Stimulated activated CD4-positive, alpha-beta T cell treated with anti-CD3 and anti-CD28 coated beads, Interleukin-1b, Interleukin-23, amount 100 ng/mL, for 24 hours (primary cell): ENCODE measurements around the gene CHRNA4.
"Not testable (repeated sequence)": the region's sequence is repeated elsewhere in the genome, so short reads cannot be mapped to it uniquely, and the experiment has no call there.

Source experiments
- DNase-seq, 4 experiments: peaks; one replicate each; pipeline ENCODE4 v3.0.0-alpha.2; 2020; ENCODE audit warnings: low read depth in 4 of 4, low spot score in 1 of 4

CHRNA4 gene

DNA sequence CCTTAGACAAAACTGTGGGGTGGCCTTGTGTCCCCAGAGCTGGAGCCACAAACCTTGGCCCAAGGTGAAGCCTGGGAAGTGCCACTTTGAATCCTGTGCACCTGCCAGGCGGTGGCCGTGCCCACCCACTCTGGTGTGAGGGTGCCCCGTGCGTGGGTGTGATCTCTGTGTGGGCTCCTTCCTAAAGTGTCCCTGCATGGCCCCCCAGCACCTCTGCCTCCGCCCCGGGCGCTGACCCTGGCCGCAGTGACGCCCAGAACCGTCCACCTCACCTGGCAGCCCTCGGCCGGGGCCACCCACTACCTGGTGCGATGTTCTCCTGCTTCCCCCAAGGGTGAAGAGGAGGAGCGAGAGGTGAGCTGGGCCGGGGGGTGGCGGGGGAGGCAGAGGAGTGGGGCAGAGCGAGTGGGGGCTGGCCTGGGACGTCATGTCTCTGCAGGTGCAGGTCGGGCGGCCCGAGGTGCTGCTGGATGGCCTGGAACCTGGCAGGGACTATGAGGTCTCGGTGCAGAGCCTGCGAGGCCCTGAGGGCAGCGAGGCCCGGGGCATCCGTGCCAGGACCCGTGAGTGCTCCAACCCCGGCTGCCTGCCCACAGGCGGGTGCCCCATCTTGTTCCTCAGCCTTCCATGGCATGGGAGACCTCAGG lies 49.8 kb downstream of the CHRNA4 start:
- no peak for DNase-seq

DNA sequence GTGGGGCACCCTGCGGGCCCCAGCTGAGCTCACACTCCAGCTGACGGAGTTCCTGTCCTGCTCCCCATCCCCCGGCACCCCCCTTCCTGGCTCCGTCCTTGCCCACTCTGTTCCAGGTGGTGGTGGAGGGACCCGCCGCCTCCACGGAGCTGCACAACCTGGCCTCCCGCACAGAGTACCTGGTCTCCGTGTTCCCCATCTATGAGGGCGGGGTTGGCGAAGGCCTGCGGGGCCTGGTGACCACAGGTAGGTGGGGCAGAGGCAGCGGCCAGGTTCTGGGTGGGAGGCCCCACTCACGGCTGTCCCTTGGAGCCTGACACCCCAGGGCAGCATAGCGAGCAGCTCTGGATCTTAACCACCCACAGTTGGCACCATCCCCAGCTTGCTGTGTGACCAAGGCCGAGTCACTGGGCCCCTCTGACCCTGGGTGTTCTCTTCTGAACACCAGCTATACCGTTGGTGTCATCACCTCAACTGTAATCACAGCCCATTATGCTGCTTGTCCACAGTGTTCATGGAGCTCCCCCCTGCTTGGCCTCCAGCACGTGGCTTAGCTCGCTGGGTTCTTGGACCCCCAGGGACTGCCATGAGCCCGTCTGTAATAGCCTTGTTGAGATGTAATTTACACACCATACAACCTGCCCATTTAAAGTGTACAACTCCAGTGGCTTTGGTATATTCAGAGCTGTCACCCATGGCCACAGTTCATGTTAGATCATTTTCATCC lies 50.7 kb downstream of the CHRNA4 start:
- no peak for DNase-seq

GRCh38 chr20:63309261-63310071 lies 51.7 kb downstream of the CHRNA4 start:
- no peak for DNase-seq

GRCh38 chr20:63308218-63308911 lies 52.8 kb downstream of the CHRNA4 start:
- DNase-seq = no peak

DNA sequence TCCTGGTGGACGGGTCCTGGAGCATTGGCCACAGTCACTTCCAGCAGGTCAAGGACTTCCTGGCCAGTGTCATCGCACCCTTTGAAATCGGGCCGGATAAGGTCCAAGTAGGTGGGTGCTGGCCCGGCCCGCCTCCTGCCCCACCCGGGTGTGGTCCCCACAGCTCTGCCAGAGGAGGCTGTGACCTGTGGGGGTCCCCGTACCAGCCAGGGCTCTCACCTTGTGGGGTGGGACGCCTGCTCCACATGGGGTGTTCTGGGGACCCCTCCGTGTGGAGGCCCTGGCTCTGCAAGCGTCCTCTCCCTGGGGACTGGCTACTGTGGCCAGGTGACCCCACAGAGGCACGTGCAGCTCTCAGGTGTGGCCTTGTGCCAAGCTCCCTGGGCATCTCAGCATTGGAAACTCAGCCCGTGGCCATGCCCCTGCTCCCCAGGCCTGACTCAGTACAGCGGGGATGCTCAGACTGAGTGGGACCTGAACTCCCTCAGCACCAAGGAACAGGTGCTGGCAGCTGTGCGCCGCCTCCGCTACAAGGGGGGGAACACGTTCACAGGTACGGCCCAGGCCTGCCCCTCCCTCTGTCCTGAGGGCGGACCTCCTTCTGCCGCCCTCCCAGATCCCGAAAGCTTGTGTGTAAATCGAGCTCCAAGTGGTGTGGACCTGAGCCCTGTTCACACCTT lies 53.5 kb downstream of the CHRNA4 start:
- DNase-seq = no peak

DNA sequence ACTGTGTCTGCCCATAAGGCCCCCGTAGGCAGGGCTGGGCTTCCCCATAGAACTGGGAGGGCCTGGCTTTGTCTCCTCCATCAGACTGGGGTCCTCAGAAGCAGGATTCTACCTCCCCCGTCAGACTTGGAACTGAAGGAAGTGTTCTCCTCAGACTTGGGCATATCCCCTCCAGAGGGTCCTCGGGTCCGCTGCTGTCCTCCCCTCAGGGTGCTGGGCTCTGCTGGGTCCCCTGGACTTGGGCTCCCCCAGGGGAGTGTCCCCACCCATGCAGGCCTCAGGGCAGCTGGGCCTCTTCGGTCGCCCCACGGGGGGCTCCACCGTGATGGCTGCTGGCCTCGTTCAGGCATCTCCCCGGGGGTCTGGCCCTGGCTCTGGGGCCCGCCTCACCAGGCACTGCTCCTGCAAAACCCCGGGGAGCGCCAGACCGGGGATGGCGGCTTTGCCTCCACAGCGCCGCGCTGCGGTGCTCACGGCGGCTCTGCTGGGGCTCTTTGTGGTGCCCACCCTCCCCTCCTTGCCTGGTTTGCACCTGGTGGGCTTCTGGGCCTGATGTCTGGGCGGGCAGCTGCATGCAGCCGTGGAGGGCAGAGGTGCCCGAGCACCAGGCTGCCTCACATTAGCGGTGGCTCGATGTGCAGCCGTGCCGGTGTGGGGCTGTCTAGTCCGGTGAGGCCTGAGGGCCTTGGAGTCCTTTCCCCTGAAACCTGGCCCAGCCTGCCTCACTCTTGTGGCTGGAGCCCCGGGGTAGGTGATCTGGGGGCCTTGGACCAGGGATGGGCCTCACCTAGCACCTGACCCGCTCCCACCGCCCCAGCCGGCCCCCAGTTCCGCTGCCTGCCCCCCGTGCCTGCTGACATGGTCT lies 54.2 kb downstream of the CHRNA4 start:
- no peak for DNase-seq

GRCh38 chr20:63305933-63306672 lies 55.0 kb downstream of the CHRNA4 start:
- DNase-seq = not testable (repeated sequence)

DNA sequence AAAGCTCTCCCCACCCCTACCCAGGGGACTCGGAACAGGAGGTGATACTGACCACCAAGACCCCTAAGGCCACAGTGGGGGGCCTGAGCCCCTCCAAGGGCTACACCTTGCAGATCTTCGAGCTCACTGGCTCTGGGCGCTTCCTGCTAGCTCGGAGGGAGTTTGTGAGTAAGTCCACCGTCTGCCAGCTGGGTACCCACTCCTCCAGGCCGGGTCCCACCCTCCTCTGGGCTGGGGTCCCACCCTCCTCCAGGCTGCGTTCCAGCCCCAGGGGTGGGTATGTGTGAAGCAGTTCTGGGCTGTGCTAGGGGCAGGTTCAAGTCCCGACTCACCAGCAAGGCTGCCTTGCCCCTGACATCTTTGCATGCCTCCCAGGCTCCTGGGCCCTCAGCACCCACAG lies 55.8 kb downstream of the CHRNA4 start:
- DNase-seq = no peak

DNA sequence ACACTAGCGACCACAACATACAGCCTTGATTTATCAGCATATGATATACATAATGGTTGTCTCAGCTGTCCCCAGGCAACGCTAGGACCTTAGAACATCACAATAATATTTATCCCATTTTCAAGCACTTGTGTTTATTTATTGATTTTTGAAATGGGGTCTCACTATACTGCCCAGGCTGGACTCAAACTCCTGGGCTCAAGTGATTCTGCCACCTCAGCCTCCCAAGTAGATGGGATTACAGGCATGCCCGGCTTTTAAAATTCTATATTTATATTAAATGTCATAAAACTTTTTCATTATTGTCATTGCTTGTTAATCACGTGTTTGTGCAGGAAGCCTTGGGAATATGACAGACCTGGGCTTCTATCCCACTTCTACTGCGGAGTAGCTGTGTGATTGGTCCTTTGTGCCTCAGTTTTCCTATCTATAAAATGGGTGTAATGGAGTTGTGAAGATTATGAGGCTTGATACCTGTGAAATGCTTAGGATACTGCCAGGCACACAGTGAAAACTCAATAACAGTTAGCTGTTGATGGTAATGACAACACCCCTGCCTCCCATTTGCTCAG lies 58.0 kb downstream of the CHRNA4 start:
- no peak for DNase-seq

GRCh38 chr20:63301671-63302070 lies 59.5 kb downstream of the CHRNA4 start:
- no peak for DNase-seq

GRCh38 chr20:63298731-63299312 lies 62.3 kb downstream of the CHRNA4 start:
- no peak for DNase-seq

DNA sequence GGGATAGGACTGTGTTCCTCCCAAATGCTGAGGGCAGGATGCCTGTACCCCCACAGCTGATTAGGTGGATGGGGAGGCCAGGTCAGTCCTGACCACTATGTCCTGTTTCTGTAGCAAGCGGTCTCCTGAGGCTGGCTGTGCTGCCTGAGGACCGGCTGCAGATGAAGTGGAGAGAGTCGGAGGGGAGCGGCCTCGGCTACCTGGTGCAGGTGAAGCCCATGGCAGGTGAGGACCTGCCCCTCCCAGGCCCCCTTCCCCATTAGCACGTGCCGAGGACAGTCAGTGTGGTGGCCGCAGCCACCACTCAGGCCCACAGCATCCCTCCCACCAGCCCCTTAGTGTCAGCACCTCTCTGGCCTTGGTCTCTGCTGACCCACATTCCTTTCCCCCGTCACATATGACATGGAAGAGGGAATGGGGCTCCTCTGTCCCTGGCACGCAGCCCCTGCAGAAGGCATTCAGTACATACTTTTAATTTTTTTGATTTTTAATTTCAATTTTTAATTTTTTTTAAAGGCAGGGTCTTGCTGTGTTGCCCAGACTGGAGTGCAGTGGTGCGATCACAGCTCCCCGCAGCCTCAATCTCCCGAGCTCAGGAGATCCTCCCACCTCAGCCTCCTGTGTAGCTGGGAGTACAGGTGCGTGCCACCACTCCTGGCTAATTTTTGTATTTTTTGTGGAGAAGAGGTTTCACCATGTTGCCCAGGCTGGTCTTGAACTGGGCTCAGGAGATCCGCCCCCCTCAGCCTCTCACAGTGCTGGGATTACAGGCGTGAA lies 63.2 kb downstream of the CHRNA4 start:
- no peak for DNase-seq

- DNase-seq = no peak
Observed at GRCh38 chr20:63297371-63297781, 63.8 kb downstream of the CHRNA4 start.

DNA sequence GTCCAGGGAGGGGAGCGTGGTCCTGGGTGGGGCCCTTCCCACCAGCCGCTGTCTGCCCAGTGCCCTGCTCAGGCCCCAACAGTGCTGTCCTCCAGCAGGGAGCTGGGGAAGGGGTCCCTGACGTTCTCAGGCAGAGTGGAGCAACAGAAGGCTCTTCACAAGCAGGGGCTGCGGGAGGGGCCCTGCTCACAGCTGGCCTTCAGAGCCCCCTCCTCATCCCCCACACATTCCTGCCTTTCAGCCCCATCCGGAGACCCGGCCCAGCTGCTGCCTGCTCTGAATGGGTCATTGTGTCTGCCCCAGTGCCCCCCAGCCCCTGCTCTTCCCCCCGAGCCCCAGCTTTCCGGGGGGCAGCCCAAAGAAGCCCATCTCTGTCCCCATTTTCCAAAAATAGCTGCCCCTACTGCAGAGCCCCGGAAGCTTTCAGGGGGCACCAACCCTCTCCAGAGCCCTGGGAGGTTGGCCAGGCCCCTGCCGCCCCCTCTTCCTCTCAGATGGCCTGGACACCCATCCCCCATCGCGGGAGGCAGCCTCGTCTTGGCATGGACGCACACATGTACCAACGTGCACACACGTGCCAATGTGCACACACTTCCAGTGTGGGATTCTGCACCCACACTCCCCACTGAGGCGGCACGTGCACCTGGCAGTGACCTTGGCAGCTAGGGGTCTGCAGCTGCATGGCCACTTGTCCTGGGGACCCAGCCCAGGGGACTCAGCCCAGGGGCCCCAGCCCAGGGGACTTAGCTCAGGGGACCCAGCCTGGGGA lies 64.4 kb downstream of the CHRNA4 start:
- no peak for DNase-seq

- DNase-seq = no peak
Observed at GRCh38 chr20:63295846-63296245, 65.3 kb downstream of the CHRNA4 start.

DNA sequence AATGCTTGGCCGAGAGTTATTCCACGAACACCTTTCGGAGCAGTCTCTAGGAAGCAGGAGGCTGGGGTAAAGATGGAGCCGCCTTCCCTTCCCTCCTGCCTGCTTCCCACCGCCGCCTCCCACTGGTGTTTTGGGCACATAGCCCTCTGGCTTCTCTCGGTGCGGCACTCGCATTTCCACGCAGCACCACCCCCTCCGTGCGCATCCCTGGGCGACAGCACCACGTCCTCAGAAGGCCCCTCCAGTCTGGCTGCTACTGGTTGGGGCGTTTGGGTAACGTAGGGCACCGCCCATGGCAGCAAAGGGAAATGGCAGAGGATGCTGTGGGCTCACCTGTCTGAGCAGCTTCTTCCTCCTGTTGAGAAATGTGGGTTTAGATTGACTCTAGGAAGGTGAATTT lies 65.7 kb downstream of the CHRNA4 start:
- no peak for DNase-seq

GRCh38 chr20:63295018-63295417 lies 66.1 kb downstream of the CHRNA4 start:
- DNase-seq = no peak
